LNCAP (cell line): ENCODE measurements around the gene MORF4L2.

Experiments used
- CTCF ChIP-seq: fragments of 450-650 bp; IDR thresholded peaks from 2 replicates; pipeline ENCODE4 v1.5.1; 2017; ENCODE audit warnings: mild to moderate bottlenecking

The MORF4L2 gene

GRCh38 chrX:103686199-103687072 lies at the start of gene MORF4L2:
Gene MORF4L2, minus strand, starts transcription at chrX:103686699. Its CDS starts 9,672 bp downstream, at chrX:103677027.
- TF ChIP-seq CTCF = no peak

GRCh38 chrX:103734125-103734760 lies 47.7 kb upstream of the MORF4L2 start:
- TF ChIP-seq CTCF = no peak

- no peak for TF ChIP-seq CTCF
Observed at GRCh38 chrX:103733017-103733416, 46.5 kb upstream of the MORF4L2 start.

GRCh38 chrX:103730796-103731493 lies 44.4 kb upstream of the MORF4L2 start:
- no peak for TF ChIP-seq CTCF

- TF ChIP-seq CTCF = no peak
Observed at GRCh38 chrX:103730147-103730795, 43.8 kb upstream of the MORF4L2 start.

- TF ChIP-seq CTCF = no peak
Observed at GRCh38 chrX:103729015-103729414, 42.5 kb upstream of the MORF4L2 start.

- TF ChIP-seq CTCF = no peak
Observed at GRCh38 chrX:103727115-103727514, 40.6 kb upstream of the MORF4L2 start.
